K562 (cell line): ENCODE measurements around the gene SMIM41. TPM values are rescaled to one million over a fixed set of nuclear protein-coding genes. Genes with fewer than 3 reads are reported as not detected.

Experiments
- ATAC-seq: fragments of 200-7000 bp; cut with Tn5 transposase; 3 replicates; pipeline ENCODE4 v1.9.1; 2020; ENCODE audit warnings: moderate library complexity
- BruUV-seq: library from RNA; stranded (reverse); fragments of 400-500 nt; replicated peaks from 2 replicates; lab custom pipeline; 2021; lab: Mats Ljungman, UMichigan
- CTCF ChIA-PET: fragments of 300-600 bp; formaldehyde crosslinking; extraction: SDS; loops from one replicate; lab custom pipeline; 2021; ENCODE audit warnings: low intra/inter-chr PET ratio; lab: Yijun Ruan, JAX
- POLR2A ChIA-PET: fragments of 300-600, 350-650 bp; sonication (Branson Sonifier 250); formaldehyde crosslinking; extraction: SDS; loops from one replicate; lab custom pipeline; 2021; ENCODE audit warnings: antibody characterized with exemption, inconsistent platforms; lab: Yijun Ruan, JAX
- DNase-seq, 4 experiments: peaks; one replicate each; pipeline versions ENCODE4 v3.0.0 to v3.0.0-alpha.2; 2011 to 2018; ENCODE audit warnings: low spot score in 3 of 4, mixed read lengths in 3 of 4; ENCODE audit errors: extremely low read depth in 1 of 4
- FAIRE-seq: peaks from 2 replicates; lab custom pipeline; 2011; peaks lifted over from hg19 to GRCh38; lab: Jason Lieb, UNC
- H2AFZ ChIP-seq: 2 replicates; pipeline ENCODE4 v1.6.0; 2011; ENCODE audit warnings: low read depth, low read length, control low read depth, inconsistent platforms
- H3K27ac ChIP-seq: fragments of 200-600 bp; 3 replicates; pipeline ENCODE4 v1.8.0; 2011; ENCODE audit warnings: low read depth, mild to moderate bottlenecking, control low read depth, inconsistent platforms, low read length, moderate library complexity, mixed read lengths; ENCODE audit errors: extremely low read depth
- H3K27me3 ChIP-seq, 2 experiments: fragments of 300-600 bp in 1 of 2; 2 replicates in 1 of 2; 3 replicates in 1 of 2; pipeline versions ENCODE4 v1.6.0 to v1.8.0; 2011; ENCODE audit warnings: inconsistent platforms in 2 of 2, low read length in 2 of 2, mild to moderate bottlenecking in 1 of 2, mixed read lengths in 1 of 2, moderate library complexity in 1 of 2; ENCODE audit not compliant: control insufficient read depth in 2 of 2, insufficient read depth in 2 of 2
- H3K36me3 ChIP-seq: fragments of 300-600 bp; 3 replicates; pipeline ENCODE4 v1.8.0; 2011; ENCODE audit warnings: mild to moderate bottlenecking, low read length, inconsistent platforms; ENCODE audit not compliant: control insufficient read depth, insufficient read depth
- H3K4me1 ChIP-seq, 2 experiments: fragments of 200-600 bp in 1 of 2; replicated peaks in 1 of 2; 2 replicates in 1 of 2; 3 replicates in 1 of 2; pipeline versions ENCODE4 v1.5.1 to v1.8.0; 2011; ENCODE audit warnings: inconsistent platforms in 2 of 2, low read length in 2 of 2, mild to moderate bottlenecking in 1 of 2, mixed read lengths in 1 of 2, moderate library complexity in 1 of 2; ENCODE audit not compliant: control insufficient read depth in 2 of 2, insufficient read depth in 2 of 2
- H3K4me2 ChIP-seq: 2 replicates; pipeline ENCODE4 v1.6.1; 2011; ENCODE audit warnings: low read length, control low read depth, inconsistent platforms, mixed read lengths; ENCODE audit not compliant: insufficient read depth
- H3K4me3 ChIP-seq: fragments of 200-600 bp; sonication (generic), shearing (Covaris generic); 2 replicates; pipeline ENCODE4 v1.5.1; 2016; ENCODE audit warnings: control low read depth, inconsistent platforms
- H3K79me2 ChIP-seq: fragments of 200-600 bp; 3 replicates; pipeline ENCODE4 v1.8.0; 2011; ENCODE audit warnings: low read length, inconsistent platforms; ENCODE audit not compliant: control insufficient read depth, insufficient read depth
- H3K9ac ChIP-seq, 2 experiments: 2 replicates each; pipeline versions ENCODE4 v1.6.0 to v1.6.1; 2011; ENCODE audit warnings: low read depth in 2 of 2, low read length in 2 of 2, control low read depth in 1 of 2, inconsistent platforms in 1 of 2, mild to moderate bottlenecking in 1 of 2, mixed read lengths in 1 of 2; ENCODE audit not compliant: insufficient read depth in 1 of 2
- H3K9me1 ChIP-seq: one replicate; pipeline ENCODE4 v1.6.0; 2011; ENCODE audit warnings: inconsistent platforms, mild to moderate bottlenecking, low read length, moderate library complexity; ENCODE audit not compliant: control insufficient read depth, insufficient read depth
- H3K9me3 ChIP-seq: replicated peaks from 2 replicates; pipeline ENCODE4 v1.5.1; 2011; ENCODE audit warnings: low read depth, low read length, inconsistent platforms; ENCODE audit not compliant: control insufficient read depth, insufficient read depth
- H4K20me1 ChIP-seq: replicated peaks from 2 replicates; pipeline ENCODE4 v1.6.1; 2011; ENCODE audit warnings: low read length, inconsistent platforms, mixed read lengths; ENCODE audit not compliant: control insufficient read depth, insufficient read depth
- ADNP ChIP-seq: fragments of 200-800 bp; sonication (Bioruptor generic); IDR thresholded peaks from 2 replicates; pipeline ENCODE4 v1.6.1; 2016; ENCODE audit warnings: missing genetic modification characterization, missing compliant biosample characterization
- CBX3 ChIP-seq, 2 experiments: IDR thresholded peaks; 1 replicate in 1 of 2; 2 replicates in 1 of 2; pipeline ENCODE4 v1.6.1; 2012; ENCODE audit warnings: inconsistent platforms in 2 of 2, low read length in 2 of 2, borderline replicate concordance in 1 of 2, control low read depth in 1 of 2
- CHD1 ChIP-seq: fragments of 200-600 bp; sonication (generic); IDR thresholded peaks from one replicate; pipeline ENCODE4 v1.6.1; 2012; ENCODE audit warnings: mild to moderate bottlenecking, moderate library complexity, low read length, inconsistent platforms
- ELF1 ChIP-seq: fragments of 200-800 bp; sonication (Bioruptor generic); IDR thresholded peaks from 2 replicates; pipeline ENCODE4 v1.6.1; 2016; ENCODE audit warnings: missing genetic modification characterization, missing compliant biosample characterization
- ILF3 ChIP-seq: fragments of 450-650 bp; IDR thresholded peaks from 2 replicates; pipeline ENCODE4 v1.6.1; 2018; ENCODE audit warnings: antibody characterized with exemption, mild to moderate bottlenecking, moderate library complexity, borderline replicate concordance
- NCOA1 ChIP-seq: fragments of 450-650 bp; IDR thresholded peaks from 2 replicates; pipeline ENCODE4 v1.6.1; 2016; ENCODE audit warnings: low read depth
- SMARCB1 ChIP-seq: IDR thresholded peaks from 2 replicates; pipeline ENCODE4 v1.6.1; 2011; ENCODE audit warnings: improper control_type of control experiment, low read depth; ENCODE audit not compliant: insufficient read length
- SRF ChIP-seq, 2 experiments: fragments of 250-450, 450-650 bp in 1 of 2; sonication (Bioruptor Pico) in 1 of 2; sonication (generic) in 1 of 2; formaldehyde crosslinking; IDR thresholded peaks; 2 replicates each; pipeline versions ENCODE4 v1.5.0 to v1.5.1; 2020 to 2022; ENCODE audit warnings: mild to moderate bottlenecking in 1 of 2, missing genetic modification reagents in 1 of 2
- TCF7 ChIP-seq: sonication (generic); IDR thresholded peaks from 2 replicates; pipeline ENCODE4 v1.6.1; 2016; ENCODE audit warnings: antibody characterized with exemption, borderline replicate concordance
- ZNF24 ChIP-seq: fragments of 450-650 bp; IDR thresholded peaks from 2 replicates; pipeline ENCODE4 v1.6.1; 2016
- ZNF77 ChIP-seq: fragments of 250-450 bp; sonication (Bioruptor Pico); IDR thresholded peaks from 2 replicates; pipeline ENCODE4 v1.5.0; 2020
- WGBS: fragments of 100-300 bp; shearing (Covaris generic); methylation state at CpG from one replicate; pipeline ENCODE4 v1.1.6; 2016; ENCODE audit warnings: low coverage, mixed read lengths; ENCODE audit not compliant: insufficient coverage; ENCODE audit errors: missing lambda C conversion rate; 5-methylcytosine and 5-hydroxymethylcytosine counted together
- in situ Hi-C: fragments of 300-500 bp; cut with MboI; formaldehyde crosslinking; loops from 4 replicates; pipeline ENCODE4 v1.15.0; 2018; ENCODE audit warnings: inconsistent platforms, mixed read lengths
- intact Hi-C: fragments of 100-400 bp; cut with micrococcal nuclease; formaldehyde crosslinking; loops from 2 replicates; pipeline ENCODE4 v1.14.2; 2022
- polyA plus RNA-seq, 8 experiments: library from polyadenylated mRNA; depleted of rRNA in 4 of 8; stranded (reverse) in 5 of 8; unstranded in 3 of 8; fragments of >200 nt; fragmentation: Nextera tagmentation in 2 of 8; fragmentation: Illumina TruSeq in 1 of 8; extraction: Ambion mirVana in 2 of 8; extraction: Trizol in 1 of 8; gene quantifications; 2 replicates each; pipeline versions ENCODE4 v1.2.1 to v1.2.3, GENCODE V29; 2011 to 2014; ENCODE audit warnings: inconsistent platforms in 1 of 8, missing spikeins in 1 of 8
- total RNA-seq, 7 experiments: library from RNA; depleted of rRNA in 6 of 7; stranded (reverse); fragments of >200 nt in 6 of 7; fragmentation: Illumina TruSeq in 2 of 7; extraction: Trizol in 2 of 7; gene quantifications; 2 replicates each; pipeline versions ENCODE4 v1.2.1 to v1.2.3, GENCODE V29; 2011 to 2021; ENCODE audit warnings: low replicate concordance in 1 of 7
- TF ChIP-seq, protein P1 (sequence below): fragments of 450-650 bp; IDR thresholded peaks from 2 replicates; pipeline ENCODE4 v1.6.1; 2014; ENCODE audit warnings: low read depth, mild to moderate bottlenecking, moderate library complexity, borderline replicate concordance
- TF ChIP-seq, protein P2 (sequence below): fragments of 250-450 bp; sonication (Bioruptor Pico); IDR thresholded peaks from 2 replicates; pipeline ENCODE4 v1.8.0; 2022; ENCODE audit warnings: inconsistent platforms, mild to moderate bottlenecking, moderate library complexity, borderline replicate concordance

The SMIM41 gene
- total and polyA plus RNA-seq, 9 of the 15 experiments (the other 6 are each of a cell fraction or from before 2014, with no cell fraction given): not detected

DNA sequence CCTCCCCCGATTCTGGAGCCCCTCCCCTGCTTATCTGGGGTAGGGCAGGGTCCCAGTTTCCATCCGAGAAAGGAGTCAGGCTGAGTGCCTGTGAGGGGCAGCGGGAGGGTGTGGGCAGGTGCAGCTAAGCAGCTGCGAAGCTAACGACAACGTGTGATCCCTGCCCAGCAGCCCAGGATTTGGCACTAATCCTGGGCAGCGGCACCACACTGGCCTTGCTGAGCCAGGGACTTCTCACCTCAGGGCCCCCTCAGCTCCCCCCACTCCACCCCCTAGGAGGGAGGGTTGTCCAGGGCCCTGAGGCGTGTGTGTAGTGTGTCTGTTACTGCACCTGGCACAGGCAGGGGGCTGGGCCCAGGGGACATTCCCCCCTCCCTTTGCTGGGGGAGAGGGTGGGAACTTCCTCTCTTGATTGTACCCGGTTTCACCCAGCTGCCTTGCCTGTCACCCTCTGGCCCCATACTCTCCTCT lies 1.8 kb downstream of the SMIM41 start:
- peaks cover 22% of the 10 kb centered on the region for H4K20me1 ChIP-seq
- FAIRE-seq (no peak), DNase-seq (no peak), ATAC-seq (no peak)
- H3K27ac ChIP-seq: no peak overlapping the region
- H3K4me1 ChIP-seq: peaks cover 0 to 10% of the 10 kb centered on the region in 2 experiments; a peak in 1 of 5 replicates
- H3K4me3 ChIP-seq: no peak overlapping the region
- H3K9ac ChIP-seq: no peak overlapping the region
- H3K4me2 ChIP-seq: no peak overlapping the region
- ChIA-PET POLR2A (interaction anchor here (0.9 to 2.8 kb wide), 4 partner anchors 10 to 54 kb away, joined by 3 to 18 read pairs (median 4); partner anchors contain the start of gene ATG101), CTCF (interaction anchor here (0.6 to 8.1 kb wide), 2 partner anchors 56 to 60 kb away, joined by 6 to 242 read pairs; no protein-coding TSS in a partner anchor)
- H3K9me1 ChIP-seq: no peaks in the 10 kb centered on the region
- no peak for TF ChIP-seq ZNF24
- no peak for TF ChIP-seq ADNP (tag)
- no peak for TF ChIP-seq NCOA1
- no peak for TF ChIP-seq CHD1
- TF ChIP-seq ZNF77: no peak
- TF ChIP-seq ELF1 (tag): no peak
- TF ChIP-seq ILF3: no peak
- TF ChIP-seq SMARCB1: no peak
- TF ChIP-seq, protein P1, sequence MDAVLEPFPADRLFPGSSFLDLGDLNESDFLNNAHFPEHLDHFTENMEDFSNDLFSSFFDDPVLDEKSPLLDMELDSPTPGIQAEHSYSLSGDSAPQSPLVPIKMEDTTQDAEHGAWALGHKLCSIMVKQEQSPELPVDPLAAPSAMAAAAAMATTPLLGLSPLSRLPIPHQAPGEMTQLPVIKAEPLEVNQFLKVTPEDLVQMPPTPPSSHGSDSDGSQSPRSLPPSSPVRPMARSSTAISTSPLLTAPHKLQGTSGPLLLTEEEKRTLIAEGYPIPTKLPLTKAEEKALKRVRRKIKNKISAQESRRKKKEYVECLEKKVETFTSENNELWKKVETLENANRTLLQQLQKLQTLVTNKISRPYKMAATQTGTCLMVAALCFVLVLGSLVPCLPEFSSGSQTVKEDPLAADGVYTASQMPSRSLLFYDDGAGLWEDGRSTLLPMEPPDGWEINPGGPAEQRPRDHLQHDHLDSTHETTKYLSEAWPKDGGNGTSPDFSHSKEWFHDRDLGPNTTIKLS: no peak
- TF ChIP-seq TCF7: no peak
- TF ChIP-seq CBX3 (IDR thresholded peaks at IDR 0.05; ENCODE audit: borderline replicate concordance in 1 of 2, low read length in 2 of 2): no peak
- TF ChIP-seq, protein P2, sequence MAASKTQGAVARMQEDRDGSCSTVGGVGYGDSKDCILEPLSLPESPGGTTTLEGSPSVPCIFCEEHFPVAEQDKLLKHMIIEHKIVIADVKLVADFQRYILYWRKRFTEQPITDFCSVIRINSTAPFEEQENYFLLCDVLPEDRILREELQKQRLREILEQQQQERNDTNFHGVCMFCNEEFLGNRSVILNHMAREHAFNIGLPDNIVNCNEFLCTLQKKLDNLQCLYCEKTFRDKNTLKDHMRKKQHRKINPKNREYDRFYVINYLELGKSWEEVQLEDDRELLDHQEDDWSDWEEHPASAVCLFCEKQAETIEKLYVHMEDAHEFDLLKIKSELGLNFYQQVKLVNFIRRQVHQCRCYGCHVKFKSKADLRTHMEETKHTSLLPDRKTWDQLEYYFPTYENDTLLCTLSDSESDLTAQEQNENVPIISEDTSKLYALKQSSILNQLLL (CRISPR knock-in tag): no peak
- TF ChIP-seq SRF (CRISPR knock-in tag; IDR thresholded peaks at IDR 0.05): no peak
- H3K36me3 ChIP-seq: peaks cover 26% of the 10 kb centered on the region; the same call in 2 of the 3 replicates
- no peaks in the 10 kb centered on the region for H3K9me3 ChIP-seq
- no TSS peak for BruUV-seq
- WGBS: 39% methylated on average over 9 of the region's 9 CpGs
- intact Hi-C loops (loop anchor here (5.0 kb wide), 1 partner anchor 41 kb away; no protein-coding TSS in a partner anchor), in situ Hi-C loops (loop anchor here (5.0 kb wide), 1 partner anchor 54 kb away; no protein-coding TSS in a partner anchor)
- H3K27me3 ChIP-seq: peaks cover 13 to 19% of the 10 kb centered on the region in 2 experiments; a peak in 4 of 5 replicates
- no peak overlapping the region for H2AFZ ChIP-seq
- H3K79me2 ChIP-seq: no peaks in the 10 kb centered on the region; the same call in 2 of the 3 replicates
